T-helper 2 cell treated with Interferon-gamma antibody and Interleukin-4, amounts not matched to agents 5 μg/mL and 100 μg/mL, for 36 hours (primary cell): ENCODE data around the gene ADAMTS20.
"Not testable (repeated sequence)": the region's sequence is repeated elsewhere in the genome, so short reads cannot be mapped to it uniquely, and the experiment has no call there.

ENCODE experiments used
- DNase-seq: peaks from one replicate; pipeline ENCODE4 v3.0.0; 2021; ENCODE audit warnings: low spot score
- H3K27ac Mint-ChIP-seq: one replicate; pipeline ENCODE4 v1.8.0; 2021; ENCODE audit warnings: mild to moderate bottlenecking, mixed read lengths
- H3K27me3 Mint-ChIP-seq: one replicate; pipeline ENCODE4 v1.8.0; 2021; ENCODE audit warnings: low read depth, mixed read lengths
- H3K36me3 Mint-ChIP-seq: one replicate; pipeline ENCODE4 v1.8.0; 2021; ENCODE audit warnings: low read depth, mixed read lengths
- H3K4me1 Mint-ChIP-seq: one replicate; pipeline ENCODE4 v1.8.0; 2021; ENCODE audit warnings: low read depth, mixed read lengths
- H3K4me3 Mint-ChIP-seq: one replicate; pipeline ENCODE4 v1.8.0; 2022; ENCODE audit warnings: mild to moderate bottlenecking, moderate library complexity, mixed read lengths
- H3K9me3 Mint-ChIP-seq: one replicate; pipeline ENCODE4 v1.8.0; 2021; ENCODE audit warnings: mixed read lengths

ADAMTS20 gene

DNA sequence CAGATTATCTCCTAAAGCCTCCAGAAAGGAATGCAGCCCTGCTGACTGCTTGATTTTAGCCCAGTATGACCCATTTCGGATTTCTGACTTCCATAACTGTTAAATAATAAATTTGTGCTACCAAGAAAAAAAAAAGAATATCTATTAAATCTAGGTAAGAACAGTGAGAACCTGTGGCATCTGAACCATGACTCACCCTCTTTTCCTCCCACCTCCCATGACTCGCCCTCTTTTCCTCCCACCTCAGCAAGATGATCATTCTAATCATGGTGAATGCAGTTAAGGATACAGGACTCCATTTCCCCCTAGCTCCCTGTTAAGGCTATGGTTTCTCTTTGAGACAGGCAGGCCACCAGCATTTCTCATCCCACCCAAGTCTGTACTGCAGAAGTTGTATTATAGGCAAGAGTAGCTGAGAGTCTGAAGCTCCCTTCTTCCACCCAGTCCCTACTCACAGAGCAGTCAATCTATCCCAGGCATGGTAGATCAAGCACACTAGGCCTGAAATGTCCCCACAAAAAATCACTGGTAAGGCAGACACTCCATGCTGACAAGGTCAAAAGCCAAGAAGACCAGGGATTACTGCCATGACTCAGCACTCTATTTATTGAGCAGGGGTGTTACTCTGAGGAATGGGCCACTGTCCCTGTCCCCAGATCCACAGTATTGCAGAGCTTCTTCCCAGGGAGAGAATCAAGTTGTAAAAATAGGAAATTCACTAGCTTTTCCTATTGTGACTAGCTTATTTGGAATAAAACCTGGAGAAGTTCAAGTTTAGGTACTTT is 188.9 kb downstream of the ADAMTS20 start:
- Mint-ChIP-seq H3K27me3 (no peaks in the 10 kb centered on the region), H3K27ac (no peak overlapping the region), H3K36me3 (no peaks in the 10 kb centered on the region), H3K4me3 (no peak overlapping the region), H3K9me3 (no peaks in the 10 kb centered on the region), H3K4me1 (no peaks in the 10 kb centered on the region)
- no peak for DNase-seq

DNA sequence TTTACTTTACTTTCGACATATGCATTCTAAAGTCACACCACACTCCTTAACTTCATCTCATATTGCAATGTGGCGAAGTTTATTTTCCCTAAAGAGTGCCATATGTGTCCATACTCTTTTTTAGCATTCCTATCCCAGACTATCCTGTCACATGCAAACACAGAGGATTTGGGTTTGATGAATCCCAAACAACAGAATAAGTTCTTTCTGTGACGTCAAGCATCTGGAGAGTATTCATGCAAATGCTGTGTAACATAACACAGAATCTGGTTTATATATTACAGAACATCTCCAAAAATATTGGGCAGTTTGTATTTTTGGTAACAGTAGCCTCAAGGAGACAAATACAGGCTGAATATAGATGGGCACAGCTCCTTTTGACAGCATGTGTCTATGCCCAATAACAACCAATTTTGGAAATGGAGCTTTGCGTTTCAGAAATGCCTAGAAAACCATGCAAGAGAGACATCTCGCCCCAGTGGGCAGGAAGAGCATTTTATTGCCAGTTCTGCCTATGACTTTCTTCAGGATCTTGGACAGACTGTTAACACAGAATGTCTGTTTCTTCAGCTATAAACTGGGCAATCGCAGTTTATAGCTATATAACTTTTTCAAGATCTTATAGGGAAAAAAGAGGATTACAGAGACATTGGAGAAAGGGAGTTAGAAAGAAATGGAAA is 190.8 kb downstream of the ADAMTS20 start:
- Mint-ChIP-seq H3K36me3 (no peaks in the 10 kb centered on the region), H3K27ac (no peak overlapping the region), H3K4me1 (no peaks in the 10 kb centered on the region), H3K9me3 (no peaks in the 10 kb centered on the region), H3K4me3 (no peak overlapping the region), H3K27me3 (no peaks in the 10 kb centered on the region)
- no peak for DNase-seq

DNA sequence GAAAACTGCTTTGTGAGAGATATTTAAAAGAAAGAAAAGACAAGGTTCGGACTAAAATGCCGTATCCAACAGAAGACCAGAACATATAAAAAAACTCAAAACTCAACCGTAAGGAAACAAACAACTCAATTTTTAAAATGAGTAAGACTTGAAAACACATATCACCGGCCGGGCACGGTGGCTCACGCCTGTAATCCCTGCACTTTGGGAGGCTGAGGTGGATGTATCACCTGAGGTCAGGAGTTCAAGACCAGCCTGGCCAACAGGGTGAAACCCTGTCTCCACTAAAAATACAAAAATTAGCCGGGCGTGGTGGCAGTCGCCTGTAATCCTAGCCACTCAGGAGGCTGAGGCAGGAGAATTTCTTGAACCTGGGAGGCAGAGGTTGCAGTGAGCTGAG is 192.0 kb downstream of the ADAMTS20 start:
- H3K4me3 Mint-ChIP-seq, DNase-seq: not testable (repeated sequence)

DNA sequence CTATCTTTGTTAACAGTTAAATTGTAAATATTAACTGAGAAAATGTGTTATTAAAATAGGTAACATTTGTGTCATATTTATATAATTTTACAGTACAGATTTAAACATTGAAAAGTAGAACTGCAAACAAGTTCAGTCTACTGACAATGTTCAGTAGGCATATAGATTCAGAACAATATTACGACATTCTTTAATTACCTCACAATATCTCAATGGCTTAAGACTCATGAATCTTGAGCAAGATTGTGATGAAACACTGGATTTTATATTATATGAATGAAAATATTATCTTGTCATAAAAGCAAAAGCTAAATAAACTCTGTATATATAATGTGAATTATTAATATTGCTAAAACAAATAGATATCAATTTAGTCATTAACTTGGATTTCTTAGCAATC is 194.9 kb downstream of the ADAMTS20 start:
- no peaks in the 10 kb centered on the region for H3K27me3 Mint-ChIP-seq
- H3K4me1 Mint-ChIP-seq: no peaks in the 10 kb centered on the region
- H3K27ac Mint-ChIP-seq: no peak overlapping the region
- no peaks in the 10 kb centered on the region for H3K36me3 Mint-ChIP-seq
- no peak for DNase-seq
- no peaks in the 10 kb centered on the region for H3K9me3 Mint-ChIP-seq
- H3K4me3 Mint-ChIP-seq: no peak overlapping the region

More for the DNA sequence above, 192.0 kb downstream of the ADAMTS20 start:
- not testable (repeated sequence) for H3K4me1 Mint-ChIP-seq, H3K36me3 Mint-ChIP-seq, H3K27ac Mint-ChIP-seq, H3K27me3 Mint-ChIP-seq, H3K9me3 Mint-ChIP-seq

DNA sequence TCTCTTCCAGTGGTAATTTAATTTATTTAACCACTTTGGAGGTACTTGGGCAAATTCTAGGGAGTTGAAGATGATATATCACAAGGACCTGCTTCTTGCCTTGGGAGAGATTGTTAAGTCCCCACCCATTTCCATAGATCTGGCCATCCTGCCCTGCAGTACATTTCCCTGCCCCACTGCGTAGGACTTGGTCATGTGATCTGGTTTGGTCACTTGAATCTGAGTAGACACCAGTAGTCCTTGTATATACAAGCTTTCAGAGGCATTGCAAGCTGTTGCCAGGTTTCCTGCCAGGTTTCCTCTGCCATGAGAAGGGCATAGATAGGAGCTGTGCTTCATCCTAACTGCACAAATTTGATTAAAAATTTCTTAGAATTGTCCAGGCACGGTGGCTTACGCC is 200.0 kb downstream of the ADAMTS20 start:
- H3K27ac Mint-ChIP-seq: no peak overlapping the region
- DNase-seq: no peak
- no peak overlapping the region for H3K4me3 Mint-ChIP-seq
- H3K9me3 Mint-ChIP-seq: no peaks in the 10 kb centered on the region
- no peaks in the 10 kb centered on the region for H3K36me3 Mint-ChIP-seq
- no peaks in the 10 kb centered on the region for H3K27me3 Mint-ChIP-seq
- H3K4me1 Mint-ChIP-seq: no peaks in the 10 kb centered on the region

DNA sequence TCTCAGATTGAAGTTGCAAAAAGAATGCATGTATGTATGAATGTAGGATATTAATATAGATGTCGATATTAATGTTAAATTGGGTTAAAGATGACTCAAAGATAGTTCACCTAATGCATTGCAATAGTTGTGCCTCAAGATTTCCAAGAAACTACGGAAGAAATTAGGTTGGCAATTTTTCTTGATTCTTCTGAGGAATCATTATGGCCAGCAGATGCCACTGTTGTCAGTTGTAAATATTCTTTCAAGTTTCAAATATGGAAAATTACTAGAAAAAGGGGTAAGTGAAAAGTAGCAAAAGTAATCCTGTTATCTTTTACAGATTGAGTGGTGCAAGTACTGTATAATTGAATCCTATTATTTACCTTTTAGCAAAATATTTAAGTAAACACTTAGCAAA is 202.1 kb downstream of the ADAMTS20 start:
- Mint-ChIP-seq H3K4me3 (no peak overlapping the region), H3K4me1 (no peaks in the 10 kb centered on the region), H3K9me3 (peaks cover 10% of the 10 kb centered on the region), H3K36me3 (no peaks in the 10 kb centered on the region), H3K27me3 (no peaks in the 10 kb centered on the region), H3K27ac (no peak overlapping the region)
- DNase-seq: no peak

DNA sequence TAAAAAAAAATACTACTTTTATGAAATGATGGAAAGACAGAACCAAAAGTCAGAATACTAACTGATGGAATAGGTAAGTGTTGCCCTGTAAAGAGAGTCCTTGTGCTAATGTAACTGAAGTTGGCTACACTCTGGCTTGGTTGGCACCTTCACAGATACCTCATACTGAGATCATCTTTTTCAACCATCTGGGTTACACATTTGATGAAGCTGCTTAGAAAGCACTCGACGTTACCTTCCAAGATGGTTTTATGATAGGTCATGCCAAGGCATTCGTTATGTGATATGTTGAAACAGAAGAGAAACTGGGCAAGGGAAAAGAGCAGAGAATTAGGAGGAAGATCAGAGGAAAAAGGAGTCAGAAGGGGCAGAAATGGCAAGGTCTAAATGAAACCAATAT is 203.8 kb downstream of the ADAMTS20 start:
- Mint-ChIP-seq H3K27me3 (no peaks in the 10 kb centered on the region), H3K36me3 (no peaks in the 10 kb centered on the region), H3K27ac (no peak overlapping the region), H3K9me3 (peaks cover 19% of the 10 kb centered on the region), H3K4me3 (no peak overlapping the region), H3K4me1 (no peaks in the 10 kb centered on the region)
- DNase-seq: no peak

DNA sequence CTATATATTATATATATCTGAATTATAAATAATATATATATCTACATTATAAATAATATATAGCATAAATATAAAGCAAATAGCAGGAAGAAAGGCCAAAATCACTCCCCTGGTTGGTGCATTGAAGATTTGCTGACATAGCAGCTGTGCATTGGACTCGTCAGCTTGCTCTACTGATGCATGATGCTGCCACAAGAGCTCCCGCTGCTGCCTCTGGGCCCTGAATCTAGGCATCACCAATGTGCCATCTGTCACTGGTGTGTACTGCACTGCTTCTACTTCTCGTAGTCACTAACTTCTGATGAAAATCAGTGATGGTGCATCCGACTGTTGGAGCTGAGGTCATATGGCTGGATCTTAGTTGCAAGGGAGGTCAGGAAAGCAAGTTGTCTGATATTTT is 205.0 kb downstream of the ADAMTS20 start:
- Mint-ChIP-seq H3K4me1 (no peaks in the 10 kb centered on the region), H3K9me3 (peaks cover 19% of the 10 kb centered on the region), H3K27me3 (no peaks in the 10 kb centered on the region), H3K36me3 (no peaks in the 10 kb centered on the region), H3K4me3 (no peak overlapping the region), H3K27ac (no peak overlapping the region)
- DNase-seq: no peak

DNA sequence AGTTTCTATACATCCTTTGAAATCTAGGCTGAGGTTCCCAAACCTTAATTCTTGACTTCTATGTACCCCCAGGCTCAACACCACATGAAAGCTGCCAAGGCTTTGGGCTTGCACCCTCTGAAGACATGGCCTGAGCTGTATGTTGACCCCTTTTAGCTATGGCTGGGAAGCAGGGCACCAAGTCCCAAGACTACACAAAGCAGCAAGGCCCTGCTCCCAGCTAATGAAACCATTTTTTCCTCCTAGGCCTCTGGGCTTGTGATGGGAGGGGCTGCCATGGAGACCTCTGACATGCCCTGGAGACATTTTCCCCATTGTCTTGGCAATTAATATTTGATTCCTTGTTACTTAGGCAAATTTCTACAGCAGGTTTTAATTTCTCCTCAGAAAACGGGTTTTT is 207.0 kb downstream of the ADAMTS20 start:
- peaks cover 19% of the 10 kb centered on the region for H3K9me3 Mint-ChIP-seq
- no peaks in the 10 kb centered on the region for H3K4me1 Mint-ChIP-seq
- no peak overlapping the region for H3K27ac Mint-ChIP-seq
- no peaks in the 10 kb centered on the region for H3K36me3 Mint-ChIP-seq
- H3K27me3 Mint-ChIP-seq: no peaks in the 10 kb centered on the region
- no peak overlapping the region for H3K4me3 Mint-ChIP-seq
- no peak for DNase-seq

DNA sequence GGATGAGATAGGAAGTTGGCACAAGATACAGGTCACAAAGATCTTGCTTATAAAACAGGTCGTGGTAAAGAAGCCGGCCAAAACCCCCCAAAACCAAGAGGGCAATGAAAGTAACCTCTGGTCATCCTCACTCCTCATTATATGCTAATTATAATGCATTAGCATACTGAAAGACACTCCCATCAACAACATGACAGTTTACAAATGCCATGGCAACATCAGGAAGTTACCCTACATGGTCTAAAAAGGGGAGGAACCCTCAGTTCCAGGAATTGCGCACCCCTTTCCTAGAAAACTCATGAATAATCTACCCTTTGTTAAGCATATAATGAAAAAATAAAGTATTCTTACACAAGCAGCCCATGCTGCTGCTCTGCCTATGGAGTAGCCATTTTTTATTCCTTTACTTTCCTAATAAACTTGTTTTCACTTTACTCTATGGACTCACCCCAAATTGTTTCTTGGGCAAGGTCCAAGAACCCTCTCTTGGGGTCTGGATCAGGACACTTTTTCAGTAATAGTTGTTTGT is 210.2 kb downstream of the ADAMTS20 start:
- DNase-seq, H3K4me1 Mint-ChIP-seq, H3K36me3 Mint-ChIP-seq, H3K4me3 Mint-ChIP-seq, H3K27ac Mint-ChIP-seq, H3K27me3 Mint-ChIP-seq: not testable (repeated sequence)
- H3K9me3 Mint-ChIP-seq: peaks cover 19% of the 10 kb centered on the region

DNA sequence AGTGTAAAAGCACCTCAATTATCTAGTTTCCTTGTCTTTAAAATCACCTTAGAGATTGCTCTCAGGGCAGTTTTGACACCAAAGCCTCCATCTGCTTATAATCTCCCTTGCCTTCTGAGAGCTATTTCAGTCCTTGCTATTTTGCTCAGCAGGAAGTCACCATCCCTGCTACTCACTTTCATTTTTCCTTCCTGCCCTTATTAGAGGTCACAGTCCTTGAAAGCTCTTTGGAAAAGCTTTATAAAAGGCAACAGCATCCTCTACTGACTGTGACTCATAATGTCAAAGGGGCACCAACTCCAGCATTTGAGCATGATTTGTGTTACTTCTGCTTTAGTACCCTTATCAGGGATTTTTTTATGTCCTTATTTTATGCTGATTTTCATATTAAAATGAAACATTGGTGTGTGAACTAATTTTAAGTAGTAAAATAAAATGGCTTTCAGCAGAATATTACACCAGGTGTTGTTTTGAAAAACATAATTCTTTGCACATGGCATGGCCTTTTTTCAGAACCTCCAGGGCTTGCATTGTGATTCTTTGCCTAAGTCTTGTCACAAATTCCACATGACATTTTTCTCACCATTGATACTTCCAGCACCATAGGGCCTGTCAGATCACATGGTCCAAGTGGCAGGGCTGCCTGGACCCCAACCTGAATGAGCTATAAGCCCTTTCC is 213.0 kb downstream of the ADAMTS20 start:
- H3K27me3 Mint-ChIP-seq: no peaks in the 10 kb centered on the region

DNA sequence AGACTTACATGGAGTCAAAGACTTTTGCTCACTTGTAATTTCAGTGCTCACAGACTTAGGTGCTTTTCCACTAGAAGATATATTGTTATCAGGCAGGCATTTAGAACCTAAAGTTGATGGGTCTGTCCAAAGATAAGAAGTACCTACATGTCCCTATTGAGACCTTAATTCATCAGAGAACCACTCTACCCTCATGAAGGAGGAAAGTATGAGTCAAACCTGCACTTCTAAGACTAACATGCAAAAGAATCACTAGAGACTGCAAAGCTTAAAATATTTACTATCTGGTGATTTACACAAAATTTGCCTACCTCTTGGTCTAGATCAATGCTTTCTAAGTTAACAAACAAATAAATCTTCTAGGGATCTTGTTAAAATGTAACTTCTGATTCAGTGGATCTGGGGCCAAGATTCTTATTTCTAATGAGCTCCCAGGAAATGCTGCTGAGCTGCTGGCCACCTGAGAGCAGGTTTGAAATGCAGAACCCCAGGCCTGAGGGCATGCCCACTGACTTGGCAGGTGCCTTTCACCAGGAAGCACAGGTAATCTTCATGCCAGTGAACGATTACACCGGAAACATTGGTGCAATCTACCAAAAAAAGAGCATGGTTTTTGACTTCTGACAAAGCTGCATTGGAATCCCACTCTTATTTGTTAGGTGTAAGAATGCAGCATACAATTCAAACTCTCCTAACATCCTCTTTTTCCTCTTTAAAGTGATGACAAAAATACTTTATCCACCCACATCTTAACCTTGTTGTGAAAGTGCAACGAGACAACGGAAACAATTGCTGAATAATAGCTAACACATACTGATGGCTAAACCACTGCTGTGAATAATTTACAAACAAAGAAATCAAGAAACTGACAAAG is 214.2 kb downstream of the ADAMTS20 start:
- Mint-ChIP-seq H3K27ac (no peak overlapping the region), H3K36me3 (no peaks in the 10 kb centered on the region), H3K4me3 (no peak overlapping the region), H3K4me1 (peaks cover 2% of the 10 kb centered on the region), H3K27me3 (no peaks in the 10 kb centered on the region), H3K9me3 (no peaks in the 10 kb centered on the region)
- DNase-seq: no peak

More for the DNA sequence above, 213.0 kb downstream of the ADAMTS20 start:
- Mint-ChIP-seq H3K4me3 (no peak overlapping the region), H3K36me3 (no peaks in the 10 kb centered on the region), H3K27ac (no peak overlapping the region), H3K4me1 (peaks cover 2% of the 10 kb centered on the region), H3K9me3 (peaks cover 2% of the 10 kb centered on the region)
- DNase-seq: no peak

DNA sequence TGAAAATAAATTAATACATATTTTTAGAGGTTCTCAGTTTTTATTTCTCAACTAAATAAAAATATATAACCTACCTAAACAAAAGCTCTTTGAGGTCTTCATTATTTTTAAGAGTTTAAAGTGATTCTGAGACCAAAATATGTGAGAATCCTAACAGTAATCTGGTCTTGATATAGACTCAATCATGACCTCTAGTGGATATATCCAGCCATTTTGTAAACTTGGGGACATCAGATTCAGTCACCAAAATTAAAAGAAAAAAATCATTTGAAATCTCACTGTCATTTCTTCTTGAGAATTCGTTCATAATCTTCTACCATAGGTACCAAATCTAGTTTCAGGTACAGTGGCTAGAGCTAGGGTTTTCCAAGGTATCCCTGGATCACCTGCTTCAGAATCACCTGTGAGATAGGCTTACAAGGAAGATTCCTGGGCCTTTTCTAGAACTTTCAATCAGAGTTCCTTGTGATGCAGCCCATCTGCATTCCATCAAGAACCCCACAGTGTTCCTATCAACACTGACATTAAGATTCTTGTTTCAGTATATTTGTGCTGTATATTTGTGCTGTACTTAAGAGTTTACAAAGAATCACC is 214.9 kb downstream of the ADAMTS20 start:
- DNase-seq: no peak
- Mint-ChIP-seq H3K4me3 (no peak overlapping the region), H3K36me3 (no peaks in the 10 kb centered on the region), H3K4me1 (peaks cover 2% of the 10 kb centered on the region), H3K27me3 (no peaks in the 10 kb centered on the region), H3K27ac (no peak overlapping the region), H3K9me3 (no peaks in the 10 kb centered on the region)
